ENCODE data around the gene UCN2. TPM values are rescaled to one million over a fixed set of nuclear protein-coding genes. Genes with fewer than 3 reads are reported as not detected.

UCN2 gene
- total and polyA plus RNA-seq, 3 donors from 2014 or later: 0.86 to 1.2 (median 0.87) TPM

GRCh38 chr3:48591886-48592518 is 28.4 kb upstream of the UCN2 start:
- Histone ChIP-seq H3K27me3 (no peaks in the 10 kb centered on the region), H3K27ac (no peak overlapping the region), H3K4me3 (no peak overlapping the region), H3K36me3 (ENCODE audit: low read depth, missing control alignments) (no peaks in the 10 kb centered on the region), H3K4me1 (peaks cover 9% of the 10 kb centered on the region), H3K9me3 (no peaks in the 10 kb centered on the region)
- 94 to 98% methylated on average over 6 to 18 of the region's 22 CpGs for WGBS, 2 donors
- DNase-seq: no peak
- intact Hi-C loops (cut with DNase I; ENCODE audit: low total_unique reads): no loop called here
- no peak for TF ChIP-seq CTCF (IDR thresholded peaks at IDR 0.05)
- no peak for TF ChIP-seq POLR2A (IDR thresholded peaks at IDR 0.05)

- intact Hi-C loops (cut with DNase I; ENCODE audit: low total_unique reads): no loop called here
- TF ChIP-seq CTCF (IDR thresholded peaks at IDR 0.05): no peak
- no peak for TF ChIP-seq POLR2A (IDR thresholded peaks at IDR 0.05)
- Histone ChIP-seq H3K36me3 (ENCODE audit: low read depth, missing control alignments) (no peaks in the 10 kb centered on the region), H3K27me3 (no peaks in the 10 kb centered on the region), H3K4me3 (no peak overlapping the region), H3K4me1 (peaks cover 9% of the 10 kb centered on the region), H3K27ac (no peak overlapping the region), H3K9me3 (no peaks in the 10 kb centered on the region)
- WGBS, 2 donors: 89% methylated on average over 14 of the region's 14 CpGs; no CpG with 5 or more reads in 1 of the 2 donors
- DNase-seq: no peak
Measured at GRCh38 chr3:48591436-48591835, 27.9 kb upstream of the UCN2 start.

GRCh38 chr3:48588230-48588629 is 24.6 kb upstream of the UCN2 start:
- no peaks in the 10 kb centered on the region for H3K36me3 ChIP-seq (ENCODE audit: low read depth, missing control alignments)
- no peak for TF ChIP-seq POLR2A (IDR thresholded peaks at IDR 0.05)
- no peak for TF ChIP-seq CTCF (IDR thresholded peaks at IDR 0.05)
- no peak for DNase-seq
- intact Hi-C loops (cut with DNase I; ENCODE audit: low total_unique reads): no loop called here
- no peaks in the 10 kb centered on the region for H3K9me3 ChIP-seq
- H3K27ac ChIP-seq: no peak overlapping the region
- H3K4me1 ChIP-seq: no peaks in the 10 kb centered on the region
- no peak overlapping the region for H3K4me3 ChIP-seq
- no peaks in the 10 kb centered on the region for H3K27me3 ChIP-seq
- WGBS, 2 donors: 89 to 91% methylated on average over 4 to 15 of the region's 15 CpGs

GRCh38 chr3:48587686-48588085 is 24.1 kb upstream of the UCN2 start:
- no peak overlapping the region for H3K4me3 ChIP-seq
- intact Hi-C loops (cut with DNase I; ENCODE audit: low total_unique reads): no loop called here
- no peaks in the 10 kb centered on the region for H3K4me1 ChIP-seq
- no peaks in the 10 kb centered on the region for H3K27me3 ChIP-seq
- no peak for TF ChIP-seq POLR2A (IDR thresholded peaks at IDR 0.05)
- no peak for TF ChIP-seq CTCF (IDR thresholded peaks at IDR 0.05)
- H3K27ac ChIP-seq: no peak overlapping the region
- DNase-seq: no peak
- no peaks in the 10 kb centered on the region for H3K9me3 ChIP-seq
- no peaks in the 10 kb centered on the region for H3K36me3 ChIP-seq (ENCODE audit: low read depth, missing control alignments)
- WGBS, 2 donors: 86 to 92% methylated on average over 5 to 11 of the region's 11 CpGs

GRCh38 chr3:48585411-48585810 is 21.8 kb upstream of the UCN2 start:
- no peak for DNase-seq
- TF ChIP-seq POLR2A (IDR thresholded peaks at IDR 0.05) (no peak), CTCF (IDR thresholded peaks at IDR 0.05) (no peak)
- H3K36me3 ChIP-seq (ENCODE audit: low read depth, missing control alignments): no peaks in the 10 kb centered on the region
- intact Hi-C loops (cut with DNase I; ENCODE audit: low total_unique reads): no loop called here
- no peak overlapping the region for H3K27ac ChIP-seq
- no peaks in the 10 kb centered on the region for H3K27me3 ChIP-seq
- no peak overlapping the region for H3K4me3 ChIP-seq
- 84 to 90% methylated on average over 7 to 8 of the region's 8 CpGs for WGBS, 2 donors
- no peaks in the 10 kb centered on the region for H3K9me3 ChIP-seq
- H3K4me1 ChIP-seq: no peaks in the 10 kb centered on the region

Measured in testis (tissue), 3 donors.